NCI-H446 (cell line): ENCODE data around the gene WDR5.
A peak's percentile ranks its signal among the peaks of the same experiment; 100 is the strongest.
"Not testable (repeated sequence)": the region's sequence is repeated elsewhere in the genome, so short reads cannot be mapped to it uniquely, and the experiment has no call there.

Experiments
- DNase-seq, 2 experiments: peaks; one replicate each; lab custom pipeline; 2025; lab: John Stamatoyannopoulos, UW

Gene WDR5

GRCh38 chr9:134135343-134136117 is at the start of gene WDR5:
Gene WDR5 (plus strand): TSS chr9:134136082. CDS start chr9:134139878, 3,796 bp downstream.
- peak; percentile 69 to 87 for DNase-seq

- DNase-seq = no peak
Observed at GRCh38 chr9:134088063-134088725, 47.7 kb upstream of the WDR5 start.

- DNase-seq = no peak
Observed at GRCh38 chr9:134089972-134090371, 45.9 kb upstream of the WDR5 start.

GRCh38 chr9:134099123-134099761 is 36.6 kb upstream of the WDR5 start:
- DNase-seq = peak in 1 of 2 experiments; percentile 7

GRCh38 chr9:134100040-134100439 is 35.8 kb upstream of the WDR5 start:
- DNase-seq = no peak

- DNase-seq = not testable (repeated sequence)
Observed at GRCh38 chr9:134101133-134101532, 34.7 kb upstream of the WDR5 start.

GRCh38 chr9:134101623-134102149 is 34.2 kb upstream of the WDR5 start:
- DNase-seq = no peak

GRCh38 chr9:134103391-134103998 is 32.4 kb upstream of the WDR5 start:
- no peak for DNase-seq

- no peak for DNase-seq
Observed at GRCh38 chr9:134111064-134111463, 24.8 kb upstream of the WDR5 start.

GRCh38 chr9:134112561-134112960 is 23.3 kb upstream of the WDR5 start:
- DNase-seq = no peak

- DNase-seq = not testable (repeated sequence)
Observed at GRCh38 chr9:134118972-134119371, 16.9 kb upstream of the WDR5 start.

GRCh38 chr9:134123764-134124128 is 12.1 kb upstream of the WDR5 start:
- no peak for DNase-seq

- no peak for DNase-seq
Observed at GRCh38 chr9:134125413-134126095, 10.3 kb upstream of the WDR5 start.

GRCh38 chr9:134126373-134126772 is 9.5 kb upstream of the WDR5 start:
- DNase-seq = no peak

- DNase-seq = no peak
Observed at GRCh38 chr9:134127065-134127580, 8.8 kb upstream of the WDR5 start.

- no peak for DNase-seq
Observed at GRCh38 chr9:134127616-134128015, 8.3 kb upstream of the WDR5 start.

GRCh38 chr9:134128727-134129679 is 6.9 kb upstream of the WDR5 start:
- no peak for DNase-seq

GRCh38 chr9:134130503-134131375 is 5.1 kb upstream of the WDR5 start:
- DNase-seq = no peak

GRCh38 chr9:134131471-134132207 is 4.2 kb upstream of the WDR5 start:
- no peak for DNase-seq
